SK-N-SH treated with all-trans-retinoic acid at 6 μM for 48 hours (cell line): ENCODE measurements around the gene EZR.

Experiments
- ATAC-seq: fragments of 200-7000 bp; cut with Tn5 transposase; 3 replicates; pipeline ENCODE4 v1.9.1; 2020; ENCODE audit warnings: mild to moderate bottlenecking, moderate library complexity
- ARNTL ChIP-seq: fragments of 450-650 bp; formaldehyde crosslinking; IDR thresholded peaks from 2 replicates; pipeline ENCODE4 v1.5.0; 2020; ENCODE audit warnings: low read depth, mild to moderate bottlenecking, moderate library complexity, borderline replicate concordance
- BACH2 ChIP-seq: fragments of 250-450 bp; sonication (Bioruptor Pico); IDR thresholded peaks from 2 replicates; pipeline ENCODE4 v1.9.0; 2021; ENCODE audit warnings: mild to moderate bottlenecking, borderline replicate concordance
- CREB5 ChIP-seq: fragments of 250-450 bp; sonication (Bioruptor Pico); IDR thresholded peaks from 2 replicates; pipeline ENCODE4 v1.5.1; 2020; ENCODE audit warnings: low read depth, mild to moderate bottlenecking, moderate library complexity
- CSDC2 ChIP-seq: fragments of 250-450 bp; sonication (Bioruptor Pico); IDR thresholded peaks from 2 replicates; pipeline ENCODE4 v1.5.0; 2020; ENCODE audit warnings: mild to moderate bottlenecking, moderate library complexity
- CSRNP3 ChIP-seq: fragments of 250-450 bp; sonication (Bioruptor Pico); IDR thresholded peaks from 2 replicates; pipeline ENCODE4 v1.5.1; 2021; ENCODE audit warnings: mild to moderate bottlenecking, moderate library complexity
- ESRRG ChIP-seq: fragments of 250-450 bp; sonication (Bioruptor Pico); IDR thresholded peaks from 2 replicates; pipeline ENCODE4 v1.6.1; 2021; ENCODE audit warnings: mild to moderate bottlenecking
- GLIS3 ChIP-seq: fragments of 250-450 bp; sonication (Bioruptor Pico); IDR thresholded peaks from 2 replicates; pipeline ENCODE4 v1.5.0; 2020; ENCODE audit warnings: mild to moderate bottlenecking, moderate library complexity
- ISL1 ChIP-seq: fragments of 250-450 bp; sonication (Bioruptor Pico); IDR thresholded peaks from 2 replicates; pipeline ENCODE4 v2.1.2; 2022; ENCODE audit warnings: mild to moderate bottlenecking, moderate library complexity
- OSR1 ChIP-seq: fragments of 250-450 bp; sonication (Bioruptor Pico); IDR thresholded peaks from 2 replicates; pipeline ENCODE4 v1.8.0; 2022; ENCODE audit warnings: moderate library complexity, mild to moderate bottlenecking, inconsistent platforms
- PATZ1 ChIP-seq: fragments of 250-450 bp; sonication (Bioruptor Pico); IDR thresholded peaks from 2 replicates; pipeline ENCODE4 v1.8.0; 2020; ENCODE audit warnings: mild to moderate bottlenecking, moderate library complexity, borderline replicate concordance
- POU6F1 ChIP-seq: fragments of 250-450 bp; sonication (Bioruptor Pico); IDR thresholded peaks from 2 replicates; pipeline ENCODE4 v1.8.0; 2021; ENCODE audit warnings: low read depth, mild to moderate bottlenecking, moderate library complexity, borderline replicate concordance
- PPARA ChIP-seq: fragments of 250-450 bp; sonication (Bioruptor Pico); IDR thresholded peaks from 2 replicates; pipeline ENCODE4 v1.5.0; 2020; ENCODE audit warnings: mild to moderate bottlenecking, borderline replicate concordance
- RARB ChIP-seq: fragments of 250-450 bp; sonication (Bioruptor Pico); IDR thresholded peaks from 2 replicates; pipeline ENCODE4 v1.8.0; 2021; ENCODE audit warnings: mild to moderate bottlenecking, moderate library complexity
- TCF4 ChIP-seq: fragments of 250-450 bp; sonication (Bioruptor Pico); IDR thresholded peaks from 2 replicates; pipeline ENCODE4 v1.8.0; 2021; ENCODE audit warnings: mild to moderate bottlenecking, moderate library complexity, borderline replicate concordance
- TOX ChIP-seq: fragments of 250-450 bp; sonication (Bioruptor Pico); IDR thresholded peaks from 2 replicates; pipeline ENCODE4 v1.8.0; 2021; ENCODE audit warnings: mild to moderate bottlenecking, moderate library complexity, borderline replicate concordance
- TSHZ2 ChIP-seq: fragments of 250-450 bp; sonication (Bioruptor Pico); IDR thresholded peaks from 2 replicates; pipeline ENCODE4 v1.5.0; 2020; ENCODE audit warnings: mild to moderate bottlenecking, moderate library complexity
- ZC3H10 ChIP-seq: fragments of 250-450 bp; sonication (Bioruptor Pico); IDR thresholded peaks from 2 replicates; pipeline ENCODE4 v1.5.1; 2021; ENCODE audit warnings: mild to moderate bottlenecking, moderate library complexity
- ZFP3 ChIP-seq: fragments of 250-450 bp; sonication (Bioruptor Pico); IDR thresholded peaks from 2 replicates; pipeline ENCODE4 v1.5.0; 2020; ENCODE audit warnings: mild to moderate bottlenecking, moderate library complexity
- ZFP30 ChIP-seq: fragments of 450-650 bp; formaldehyde crosslinking; IDR thresholded peaks from 2 replicates; pipeline ENCODE4 v1.5.0; 2022; ENCODE audit warnings: mild to moderate bottlenecking, moderate library complexity
- ZNF565 ChIP-seq: fragments of 450-650 bp; formaldehyde crosslinking; conservative IDR thresholded peaks from 2 replicates; pipeline ENCODE4 v1.5.0; 2020; ENCODE audit warnings: low read depth, mild to moderate bottlenecking, moderate library complexity
- ZNF70 ChIP-seq: fragments of 450-650 bp; formaldehyde crosslinking; IDR thresholded peaks from 2 replicates; pipeline ENCODE4 v1.5.0; 2020; ENCODE audit warnings: mild to moderate bottlenecking, moderate library complexity
- ZNF8 ChIP-seq: fragments of 450-650 bp; formaldehyde crosslinking; IDR thresholded peaks from 2 replicates; pipeline ENCODE4 v1.5.0; 2020; ENCODE audit warnings: mild to moderate bottlenecking, moderate library complexity

EZR gene

GRCh38 chr6:158754738-158755137, 64.4 kb downstream of the EZR start:
- TF ChIP-seq ZFP3 (CRISPR knock-in tag) = no peak
- no peak for TF ChIP-seq BACH2
- no peak for TF ChIP-seq PPARA (CRISPR knock-in tag)
- TF ChIP-seq TCF4 (CRISPR knock-in tag) = peak; percentile 86
- TF ChIP-seq GLIS3 (CRISPR knock-in tag) = no peak
- TF ChIP-seq ZC3H10 (CRISPR knock-in tag) = no peak
- TF ChIP-seq ISL1 (CRISPR knock-in tag) = no peak
- TF ChIP-seq TSHZ2 (CRISPR knock-in tag) = peak; percentile 91
- no peak for TF ChIP-seq RARB
- no peak for TF ChIP-seq ZFP30 (CRISPR knock-in tag)
- no peak; the same call in 2 of the 3 replicates for ATAC-seq

- ATAC-seq = no peak
- no peak for TF ChIP-seq TCF4 (CRISPR knock-in tag)
- TF ChIP-seq ZNF565 (CRISPR knock-in tag) = no peak
- TF ChIP-seq PPARA (CRISPR knock-in tag) = no peak
- TF ChIP-seq ARNTL (CRISPR knock-in tag) = no peak
- no peak for TF ChIP-seq ZFP3 (CRISPR knock-in tag)
Observed at GRCh38 chr6:158753811-158754210, 65.4 kb downstream of the EZR start.

GRCh38 chr6:158752613-158753012, 66.6 kb downstream of the EZR start:
- ATAC-seq = peak; percentile 81
- no peak for TF ChIP-seq TOX (CRISPR knock-in tag)
- peak; percentile 88 for TF ChIP-seq TCF4 (CRISPR knock-in tag)
- no peak for TF ChIP-seq CREB5 (CRISPR knock-in tag)
- no peak for TF ChIP-seq CSRNP3
- TF ChIP-seq CSDC2 (CRISPR knock-in tag) = no peak
- TF ChIP-seq ISL1 (CRISPR knock-in tag) = peak; percentile 57
- no peak for TF ChIP-seq PPARA (CRISPR knock-in tag)
- TF ChIP-seq BACH2 = no peak
- TF ChIP-seq TSHZ2 (CRISPR knock-in tag) = peak; percentile 59; the same call in 1 of the 2 replicates

GRCh38 chr6:158751921-158752320, 67.2 kb downstream of the EZR start:
- TF ChIP-seq ZNF565 (CRISPR knock-in tag) = no peak
- no peak for TF ChIP-seq POU6F1 (CRISPR knock-in tag)
- no peak for TF ChIP-seq GLIS3 (CRISPR knock-in tag)
- no peak for TF ChIP-seq TOX (CRISPR knock-in tag)
- TF ChIP-seq ZNF8 = no peak
- TF ChIP-seq ZFP30 (CRISPR knock-in tag) = no peak
- no peak for TF ChIP-seq ZNF70 (CRISPR knock-in tag)
- TF ChIP-seq BACH2 = no peak
- no peak for TF ChIP-seq CREB5 (CRISPR knock-in tag)
- no peak for TF ChIP-seq ESRRG (CRISPR knock-in tag)
- TF ChIP-seq CSDC2 (CRISPR knock-in tag) = no peak
- no peak for TF ChIP-seq PATZ1 (CRISPR knock-in tag)
- no peak for TF ChIP-seq ARNTL (CRISPR knock-in tag)
- TF ChIP-seq OSR1 (CRISPR knock-in tag) = no peak
- peak; percentile 22 for ATAC-seq
